Rectal smooth muscle tissue (tissue), 1 donor: ENCODE data around the gene IGLL1.
"Not testable (repeated sequence)": the region's sequence is repeated elsewhere in the genome, so short reads cannot be mapped to it uniquely, and the experiment has no call there.

Experiments
- H3K27ac ChIP-seq: one replicate; pipeline ENCODE4 v1.7.0; 2013; ENCODE audit warnings: low read depth, low read length, inconsistent platforms
- H3K27me3 ChIP-seq: one replicate; pipeline ENCODE4 v1.7.0; 2013; ENCODE audit warnings: low read length; ENCODE audit not compliant: control insufficient read depth, insufficient read depth
- H3K36me3 ChIP-seq: one replicate; pipeline ENCODE4 v1.7.0; 2013; ENCODE audit warnings: low read length; ENCODE audit not compliant: control insufficient read depth, insufficient read depth
- H3K4me1 ChIP-seq: one replicate; pipeline ENCODE4 v1.7.0; 2013; ENCODE audit warnings: low read length; ENCODE audit not compliant: control insufficient read depth, insufficient read depth
- H3K4me3 ChIP-seq: one replicate; pipeline ENCODE4 v1.7.0; 2013; ENCODE audit warnings: low read length
- H3K9ac ChIP-seq: one replicate; pipeline ENCODE4 v1.7.0; 2013; ENCODE audit warnings: low read length

IGLL1 gene

DNA sequence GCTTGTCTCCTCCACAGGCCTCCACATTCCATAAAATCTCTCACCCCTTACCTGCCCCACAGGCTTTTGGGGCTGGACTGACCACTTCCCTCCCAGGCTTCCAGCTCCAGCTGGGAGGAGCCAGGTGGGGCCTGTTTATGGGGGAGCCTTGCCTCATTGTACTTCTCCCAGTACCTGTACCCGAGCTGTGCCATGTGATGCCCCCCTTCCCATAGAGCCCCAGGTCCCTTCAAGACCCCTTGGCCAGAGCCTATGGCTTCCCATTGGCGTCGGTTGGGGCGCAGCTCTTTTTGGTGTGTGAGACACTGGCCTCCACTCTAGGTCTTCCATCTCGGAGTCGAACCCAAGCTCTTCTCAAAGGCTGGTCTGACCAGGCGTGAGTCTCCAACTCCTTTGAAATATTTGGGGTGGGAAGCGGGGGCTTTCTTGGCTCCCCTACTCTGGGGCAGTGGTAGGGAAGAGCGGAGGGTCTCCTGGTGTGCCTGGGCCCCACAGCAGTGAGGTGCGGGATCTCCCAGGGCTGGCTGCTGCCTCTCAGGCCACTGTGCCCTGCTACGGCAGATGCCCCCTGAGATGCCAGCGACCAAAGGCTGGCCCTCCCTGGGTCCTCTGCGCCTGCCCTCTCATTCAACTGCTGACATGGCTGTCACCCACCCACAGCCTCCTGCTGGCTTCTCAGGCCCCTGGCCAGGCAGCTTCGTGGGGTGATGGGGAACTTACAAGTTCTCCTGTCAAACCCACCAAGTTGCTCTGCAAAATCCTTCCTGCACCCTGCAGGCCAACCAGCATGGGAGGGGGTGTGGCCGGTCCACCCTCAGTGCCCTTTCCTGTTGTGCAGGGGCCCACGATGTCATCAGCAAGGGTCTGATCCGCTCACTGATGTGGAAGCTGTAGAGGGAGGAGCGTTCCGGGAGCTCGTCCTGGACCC is 26.4 kb upstream of the IGLL1 start:
- no peak overlapping the region for H3K4me3 ChIP-seq
- H3K4me1 ChIP-seq, result no peaks in the 10 kb centered on the region
- H3K27ac ChIP-seq, result no peak overlapping the region
- H3K27me3 ChIP-seq, result no peaks in the 10 kb centered on the region
- H3K9ac ChIP-seq, result no peak overlapping the region
- no peaks in the 10 kb centered on the region for H3K36me3 ChIP-seq

GRCh38 chr22:23604939-23605712 is 25.0 kb upstream of the IGLL1 start:
- H3K27me3 ChIP-seq, result no peaks in the 10 kb centered on the region
- no peak overlapping the region for H3K4me3 ChIP-seq
- no peak overlapping the region for H3K9ac ChIP-seq
- no peaks in the 10 kb centered on the region for H3K4me1 ChIP-seq
- no peak overlapping the region for H3K27ac ChIP-seq
- H3K36me3 ChIP-seq, result no peaks in the 10 kb centered on the region

DNA sequence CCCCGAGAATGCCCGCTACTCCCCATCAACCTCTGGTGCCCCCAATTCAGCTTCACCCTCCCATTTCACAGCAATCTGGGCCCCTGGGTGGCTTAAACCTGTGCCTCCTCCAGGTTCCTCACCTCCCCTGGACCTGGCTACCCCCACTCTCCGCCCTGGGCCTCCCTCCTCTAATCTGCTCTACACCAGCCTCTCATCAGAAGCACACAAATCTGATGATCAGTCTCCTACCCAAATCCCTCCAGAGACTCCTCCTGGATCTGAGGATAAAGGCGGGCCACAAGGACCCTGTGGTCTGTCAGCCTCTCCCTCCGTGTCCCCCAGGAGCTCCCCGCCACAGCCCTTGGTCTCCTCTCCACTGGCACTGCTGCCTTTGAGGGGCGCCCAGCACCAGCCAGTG is 23.2 kb upstream of the IGLL1 start:
- Histone ChIP-seq H3K4me3 (no peak overlapping the region), H3K36me3 (no peaks in the 10 kb centered on the region), H3K27me3 (no peaks in the 10 kb centered on the region), H3K27ac (no peak overlapping the region), H3K4me1 (no peaks in the 10 kb centered on the region), H3K9ac (no peak overlapping the region)

- no peak overlapping the region for H3K4me3 ChIP-seq
- no peak overlapping the region for H3K27ac ChIP-seq
- H3K9ac ChIP-seq, result no peak overlapping the region
- H3K4me1 ChIP-seq, result no peaks in the 10 kb centered on the region
- H3K36me3 ChIP-seq, result no peaks in the 10 kb centered on the region
- H3K27me3 ChIP-seq, result no peaks in the 10 kb centered on the region
Measured at GRCh38 chr22:23598805-23599518, 18.9 kb upstream of the IGLL1 start.

DNA sequence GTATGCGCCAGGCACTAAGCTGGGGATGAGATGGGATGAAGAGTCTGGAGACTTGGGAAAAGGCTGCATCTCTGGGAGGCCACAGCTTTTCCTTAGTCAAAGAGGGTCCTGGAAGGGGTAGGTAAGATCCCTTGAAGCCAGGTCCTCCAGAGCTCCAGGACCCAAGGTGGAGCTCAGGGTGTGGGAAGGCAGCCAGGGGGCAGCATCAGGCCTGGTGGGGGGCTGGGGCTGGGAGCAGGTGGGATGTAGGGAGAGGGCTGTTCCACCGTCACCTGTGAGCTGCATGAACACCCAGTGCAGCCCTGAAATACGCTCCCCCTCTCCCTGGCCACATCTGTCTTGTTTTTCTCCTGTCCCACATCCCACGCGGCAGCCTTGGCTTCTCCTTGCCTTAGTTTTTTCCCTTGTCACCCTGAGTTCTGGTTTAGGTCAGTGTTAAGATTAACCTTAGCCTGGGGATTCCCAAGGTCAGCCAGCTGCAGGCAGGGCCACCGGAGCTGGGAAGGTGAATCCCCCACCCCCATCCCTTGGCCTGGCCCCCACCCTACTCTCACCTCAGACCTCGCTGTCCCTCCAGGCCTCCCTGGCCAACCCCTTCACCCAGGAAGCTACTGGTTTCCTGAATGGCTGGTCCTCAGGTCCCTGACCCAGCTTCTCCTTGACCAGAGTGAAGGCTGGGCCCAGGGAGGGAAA is 17.6 kb upstream of the IGLL1 start:
- H3K27ac ChIP-seq, H3K9ac ChIP-seq, H3K4me1 ChIP-seq, H3K27me3 ChIP-seq, H3K4me3 ChIP-seq, H3K36me3 ChIP-seq: not testable (repeated sequence)

- not testable (repeated sequence) for H3K9ac ChIP-seq, H3K36me3 ChIP-seq, H3K27ac ChIP-seq, H3K4me3 ChIP-seq, H3K27me3 ChIP-seq, H3K4me1 ChIP-seq
Measured at GRCh38 chr22:23595904-23596303, 15.8 kb upstream of the IGLL1 start.

GRCh38 chr22:23591846-23592245 is 11.8 kb upstream of the IGLL1 start:
- no peaks in the 10 kb centered on the region for H3K27me3 ChIP-seq
- no peak overlapping the region for H3K27ac ChIP-seq
- H3K36me3 ChIP-seq, result no peaks in the 10 kb centered on the region
- no peak overlapping the region for H3K4me3 ChIP-seq
- no peak overlapping the region for H3K9ac ChIP-seq
- H3K4me1 ChIP-seq, result no peaks in the 10 kb centered on the region

- Histone ChIP-seq H3K9ac (no peak overlapping the region), H3K27me3 (no peaks in the 10 kb centered on the region), H3K36me3 (no peaks in the 10 kb centered on the region), H3K27ac (no peak overlapping the region), H3K4me3 (no peak overlapping the region), H3K4me1 (no peaks in the 10 kb centered on the region)
Measured at GRCh38 chr22:23591201-23591791, 11.2 kb upstream of the IGLL1 start.

- Histone ChIP-seq H3K4me3 (no peak overlapping the region), H3K9ac (no peak overlapping the region), H3K27ac (no peak overlapping the region), H3K4me1 (no peaks in the 10 kb centered on the region), H3K36me3 (no peaks in the 10 kb centered on the region), H3K27me3 (no peaks in the 10 kb centered on the region)
Measured at GRCh38 chr22:23583836-23584235, 3.7 kb upstream of the IGLL1 start.

DNA sequence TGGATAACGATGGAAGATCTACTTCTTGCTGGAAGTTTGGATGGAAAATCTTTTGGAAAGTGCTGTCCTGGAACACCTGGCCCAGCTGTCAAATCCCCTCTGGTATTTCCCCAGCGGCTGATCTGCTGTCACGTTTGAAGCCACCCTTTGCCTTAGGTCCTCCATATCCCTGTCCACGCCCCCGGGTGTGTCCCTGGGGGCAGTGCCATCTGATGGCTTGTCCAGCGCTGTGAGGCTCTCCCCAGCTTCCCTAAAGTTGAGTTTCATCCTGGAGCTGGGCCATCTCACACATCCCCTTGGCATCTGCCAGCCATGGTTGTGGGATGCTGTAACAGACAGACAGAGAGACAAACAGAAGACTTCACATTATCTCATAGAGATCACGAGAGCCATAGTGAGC is 3.1 kb upstream of the IGLL1 start:
- Histone ChIP-seq H3K4me3 (no peak overlapping the region), H3K27me3 (no peaks in the 10 kb centered on the region), H3K36me3 (no peaks in the 10 kb centered on the region), H3K27ac (no peak overlapping the region), H3K4me1 (no peaks in the 10 kb centered on the region), H3K9ac (no peak overlapping the region)

GRCh38 chr22:23581260-23581650 is 1.2 kb upstream of the IGLL1 start:
- Histone ChIP-seq H3K4me3 (no peak overlapping the region), H3K27me3 (no peaks in the 10 kb centered on the region), H3K36me3 (no peaks in the 10 kb centered on the region), H3K9ac (no peak overlapping the region), H3K4me1 (no peaks in the 10 kb centered on the region), H3K27ac (no peak overlapping the region)
